BLaER1 treated with 17β-estradiol and CSF1 and Interleukin-3, amounts not matched to agents 10 nM and 100 nM (cell line): ENCODE results near the gene XIST.
"Not testable (repeated sequence)": the region's sequence is repeated elsewhere in the genome, so short reads cannot be mapped to it uniquely, and the experiment has no call there.

Source experiments
- H3K27ac ChIP-seq, 11 experiments: shearing (Covaris generic); formaldehyde crosslinking; 2 replicates each; pipeline ENCODE4 v1.8.1; 2022
- H3K27me3 ChIP-seq, 11 experiments: shearing (Covaris generic); formaldehyde crosslinking; 2 replicates each; pipeline ENCODE4 v1.8.1; 2022
- H3K36me3 ChIP-seq, 11 experiments: shearing (Covaris generic); formaldehyde crosslinking; 2 replicates each; pipeline ENCODE4 v1.8.1; 2022
- H3K4me1 ChIP-seq, 10 experiments: shearing (Covaris generic); formaldehyde crosslinking; 2 replicates each; pipeline ENCODE4 v1.8.1; 2022
- H3K4me2 ChIP-seq, 11 experiments: shearing (Covaris generic); formaldehyde crosslinking; 2 replicates each; pipeline ENCODE4 v1.8.1; 2022
- H3K4me3 ChIP-seq, 10 experiments: shearing (Covaris generic); formaldehyde crosslinking; 2 replicates each; pipeline ENCODE4 v1.8.1; 2022
- H3K9ac ChIP-seq, 11 experiments: shearing (Covaris generic); formaldehyde crosslinking; 2 replicates each; pipeline ENCODE4 v1.8.1; 2022
- H3K9me3 ChIP-seq, 11 experiments: shearing (Covaris generic); formaldehyde crosslinking; replicated peaks in 1 of 11; 2 replicates each; pipeline ENCODE4 v1.8.1; 2022
- H4K20me1 ChIP-seq, 11 experiments: shearing (Covaris generic); formaldehyde crosslinking; 2 replicates each; pipeline ENCODE4 v1.8.1; 2022
- Cebpa-rat ChIP-seq, 11 experiments: shearing (Covaris generic); IDR thresholded peaks; 2 replicates each; pipeline ENCODE4 v1.8.1; 2022

XIST gene

DNA sequence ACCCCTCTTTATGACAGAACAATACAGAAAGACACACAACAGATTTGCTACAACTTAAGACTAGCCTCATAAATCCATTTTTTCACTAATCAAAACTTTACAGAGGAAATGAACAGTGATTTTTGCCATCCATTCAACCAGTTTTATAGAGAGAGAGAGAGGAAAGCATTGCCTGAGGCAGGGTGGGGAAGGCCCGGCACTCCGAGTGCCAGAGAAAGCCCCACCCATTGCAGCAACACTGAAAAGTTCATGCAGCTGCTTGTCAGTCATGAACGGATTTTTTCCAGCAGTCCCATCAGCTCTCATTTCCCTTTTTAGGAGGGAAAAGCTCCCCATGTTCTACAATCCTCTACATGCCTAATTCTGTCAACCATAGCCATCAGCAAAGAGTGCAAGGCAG, 52.6 kb downstream of the XIST start:
- Histone ChIP-seq H3K27ac (no peak overlapping the region), H3K36me3 (no peaks in the 10 kb centered on the region)
- no peak for TF ChIP-seq Cebpa-rat (IDR thresholded peaks at IDR 0.05)

GRCh38 chrX:73792511-73792910, 60.0 kb downstream of the XIST start:
- H3K4me3 ChIP-seq, H3K27ac ChIP-seq, H4K20me1 ChIP-seq, H3K9ac ChIP-seq, H3K36me3 ChIP-seq, H3K4me1 ChIP-seq, H3K27me3 ChIP-seq, H3K4me2 ChIP-seq: not testable (repeated sequence)
- H3K9me3 ChIP-seq, result peaks cover 0 to 17% (median 0%) of the 10 kb centered on the region in 11 experiments; a peak in 2 of 22 replicates

More for the DNA sequence above, 52.6 kb downstream of the XIST start:
- no peaks in the 10 kb centered on the region for H3K4me1 ChIP-seq
- no peak overlapping the region for H3K4me2 ChIP-seq
- no peak overlapping the region for H3K9ac ChIP-seq
- no peaks in the 10 kb centered on the region for H3K27me3 ChIP-seq
- peaks cover 7 to 42% (median 14%) of the 10 kb centered on the region in 11 experiments; a peak in 18 of 22 replicates for H3K9me3 ChIP-seq
- no peaks in the 10 kb centered on the region for H4K20me1 ChIP-seq
- H3K4me3 ChIP-seq, result no peak overlapping the region

DNA sequence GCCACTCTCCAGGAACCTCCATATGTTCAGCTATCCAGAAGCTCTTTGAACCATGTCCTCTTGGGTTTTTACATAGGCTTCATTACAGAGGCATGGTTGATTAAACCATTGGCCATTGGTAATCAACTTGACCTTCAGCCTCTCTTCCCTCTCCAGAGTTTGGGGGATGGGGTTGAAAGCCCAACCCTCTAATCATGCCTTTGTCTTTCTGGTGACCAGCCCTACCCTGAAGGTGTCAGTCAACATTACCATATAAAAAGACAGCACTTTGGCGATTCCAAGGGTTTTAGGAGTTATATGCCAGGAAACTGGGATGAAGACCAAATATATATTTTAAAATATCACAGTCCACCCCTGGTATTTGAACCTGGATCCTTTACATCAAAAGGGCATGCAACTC, 67.0 kb downstream of the XIST start:
- Histone ChIP-seq H3K9ac (no peak overlapping the region), H3K36me3 (no peaks in the 10 kb centered on the region), H3K4me2 (no peak overlapping the region), H3K27ac (no peak overlapping the region), H3K4me1 (no peaks in the 10 kb centered on the region), H4K20me1 (no peaks in the 10 kb centered on the region), H3K27me3 (no peaks in the 10 kb centered on the region), H3K4me3 (no peak overlapping the region), H3K9me3 (peaks cover 0 to 12% (median 0%) of the 10 kb centered on the region in 11 experiments; a peak in 1 of 22 replicates)
- TF ChIP-seq Cebpa-rat (IDR thresholded peaks at IDR 0.05), result no peak
